Measurements from ENCODE around the gene SULT6B1.
"Not testable (repeated sequence)": the region's sequence is repeated elsewhere in the genome, so short reads cannot be mapped to it uniquely, and the experiment has no call there.

Gene SULT6B1

DNA sequence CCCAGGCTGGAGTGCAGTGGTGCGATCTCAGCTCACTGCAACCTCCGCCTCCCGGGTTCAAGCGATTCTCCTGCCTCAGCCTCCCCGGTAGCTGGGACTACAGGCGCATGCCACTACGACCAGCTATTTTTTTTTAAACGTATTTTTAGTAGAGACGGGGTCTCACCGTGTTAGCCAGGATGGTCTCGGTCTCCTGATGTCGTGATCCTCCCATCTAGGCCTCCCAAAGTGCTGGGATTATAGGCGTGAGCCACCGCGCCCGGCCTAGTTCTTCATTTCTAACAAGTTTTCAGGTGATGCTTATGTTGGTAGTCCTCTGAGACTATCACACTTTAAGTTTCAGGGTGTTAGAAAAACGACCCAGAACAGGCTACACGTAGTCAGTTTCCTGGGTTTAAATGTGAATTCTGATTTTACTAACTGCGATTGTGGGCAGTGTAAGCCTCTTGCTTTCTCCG is 7.4 kb upstream of the SULT6B1 start:
- DNase-seq: not testable (repeated sequence)

GRCh38 chr2:37192551-37192950 is 4.1 kb upstream of the SULT6B1 start:
- DNase-seq: no peak

DNA sequence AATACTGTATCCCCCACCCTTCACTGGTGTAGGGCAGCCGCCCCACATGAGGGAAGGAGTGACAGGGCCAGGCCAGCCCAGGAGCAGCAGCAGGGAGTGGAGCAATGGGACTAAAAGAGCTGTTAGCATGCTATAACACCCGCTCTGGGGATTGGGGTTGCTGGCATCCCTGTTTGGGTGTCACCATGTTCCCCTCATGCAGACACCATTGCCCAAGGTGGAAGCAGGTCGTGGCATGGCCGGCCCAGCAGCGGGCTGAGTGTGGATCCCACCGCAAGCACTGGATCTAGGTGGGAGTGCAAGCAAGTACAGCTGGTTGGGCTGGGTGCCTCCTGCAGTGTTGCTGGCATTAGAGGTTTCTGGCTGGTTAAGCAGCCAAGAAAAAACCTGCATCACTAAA is 3.3 kb upstream of the SULT6B1 start:
- no peak for DNase-seq

DNA sequence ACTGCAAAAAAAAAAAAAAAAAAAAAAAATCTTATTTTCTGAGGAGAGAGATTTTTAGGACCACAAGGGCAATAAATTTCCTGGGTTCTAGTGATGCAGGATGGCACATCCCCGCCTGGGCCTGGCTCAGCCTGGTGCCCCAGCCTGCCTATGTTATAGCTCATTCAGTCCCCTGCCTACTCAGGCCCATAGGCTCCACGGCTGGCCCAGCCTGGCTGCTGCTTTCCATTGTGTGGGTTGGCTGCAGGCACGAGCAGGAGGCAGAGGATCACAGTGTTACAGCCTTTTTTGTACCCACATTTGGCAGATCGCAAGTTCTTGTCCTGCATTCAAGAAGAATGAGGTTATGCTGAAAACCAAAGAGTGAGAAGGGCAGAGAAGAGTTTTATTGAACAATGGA is 2.8 kb upstream of the SULT6B1 start:
- DNase-seq: no peak

DNA sequence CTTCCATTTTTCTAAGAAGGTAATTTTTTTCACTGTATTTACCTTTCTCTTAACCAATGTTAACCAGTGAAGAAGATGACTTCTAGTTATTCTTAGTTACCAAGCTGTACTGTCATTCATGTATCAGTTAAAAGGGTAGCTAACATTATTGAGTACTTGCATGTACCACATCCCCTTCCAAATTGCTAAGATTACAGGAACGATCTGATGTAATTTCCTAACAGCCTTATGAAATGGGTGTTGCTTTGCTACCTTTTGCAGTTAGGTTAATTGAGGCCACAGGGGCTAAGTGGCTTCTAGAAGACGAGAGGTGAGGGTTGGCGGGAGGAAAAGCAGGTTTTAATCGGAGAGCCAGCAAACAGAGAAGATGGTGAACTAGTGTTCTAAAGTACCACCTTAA is 1.8 kb upstream of the SULT6B1 start:
- no peak for DNase-seq

DNA sequence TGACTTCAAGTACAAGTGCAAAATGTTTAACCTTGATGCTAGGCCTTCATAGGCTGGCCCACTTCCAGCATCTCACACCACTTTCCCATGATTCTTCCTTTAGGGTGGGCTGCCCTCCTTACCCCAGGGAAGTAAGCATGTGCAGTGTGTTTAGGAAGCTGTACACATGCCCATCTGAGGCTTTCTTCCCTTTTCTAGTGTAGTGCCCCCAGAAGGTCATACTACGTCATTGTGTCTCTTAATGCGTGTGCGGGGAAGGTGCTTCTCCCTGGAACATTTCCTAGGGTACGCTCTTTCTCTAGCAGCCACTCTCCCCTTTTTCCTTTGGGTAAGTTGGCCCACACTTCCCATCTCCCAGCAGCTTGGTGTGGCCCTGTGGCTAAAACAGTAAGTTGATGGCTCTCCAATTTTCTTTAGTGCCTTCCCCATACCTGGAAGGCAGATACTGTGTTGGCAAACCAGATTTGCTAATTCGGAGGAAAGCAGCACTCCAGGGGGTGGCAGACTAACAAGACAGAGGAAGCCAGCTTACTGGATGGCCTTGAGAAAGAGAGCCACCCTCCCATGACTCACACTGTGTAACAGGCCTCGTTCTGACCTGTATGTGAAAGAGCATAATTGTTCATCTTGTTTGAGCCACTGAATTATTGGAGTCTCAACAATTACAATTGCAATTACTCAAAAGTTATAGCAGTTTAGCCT is 1.1 kb upstream of the SULT6B1 start:
- no peak for DNase-seq

DNA sequence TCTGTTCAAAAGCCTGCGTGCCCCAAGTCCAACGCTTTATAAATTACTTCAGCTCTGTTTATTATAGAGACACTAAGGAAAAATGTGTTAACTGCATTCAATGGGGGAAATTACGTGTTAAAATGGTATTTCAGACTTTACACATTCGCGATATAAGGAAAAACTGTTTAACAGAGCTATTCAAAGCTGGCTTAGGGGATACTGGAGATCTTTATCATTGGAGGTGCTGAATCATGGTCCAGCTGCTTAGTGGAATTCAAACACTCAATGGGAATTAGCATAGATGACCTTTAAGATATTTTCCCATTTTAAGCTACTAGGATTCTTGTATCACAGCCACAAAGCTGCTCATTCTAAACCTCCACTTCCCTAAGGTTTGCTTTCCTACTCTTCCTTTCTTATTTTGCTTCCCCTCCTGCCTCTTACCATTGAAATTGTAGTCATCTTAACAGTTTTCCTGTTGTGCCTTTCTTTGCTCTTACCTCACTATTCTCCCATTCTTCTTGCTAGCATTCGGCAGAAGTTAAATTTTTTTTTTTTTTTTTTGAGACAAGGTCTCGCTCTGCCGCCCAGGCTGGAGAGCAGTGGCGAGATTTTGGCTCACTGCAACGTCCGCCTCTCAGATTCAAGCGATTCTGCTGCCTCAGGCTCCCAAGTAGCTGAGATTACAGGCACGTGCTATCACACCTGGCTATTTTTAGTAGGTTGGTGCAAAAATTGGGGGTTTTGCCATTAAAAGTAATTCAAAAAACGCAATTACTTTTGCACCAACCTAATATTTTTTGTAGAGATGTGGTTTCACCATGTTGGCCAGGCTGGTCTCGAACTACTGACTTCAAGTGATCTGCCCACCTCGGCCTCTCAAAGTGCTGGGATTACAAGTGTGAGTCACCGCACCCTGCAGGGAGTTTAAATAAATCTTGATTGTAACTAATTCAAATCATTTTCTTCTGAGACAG is 6.5 kb downstream of the SULT6B1 start:
- DNase-seq: no peak

- no peak for DNase-seq
Measured at GRCh38 chr2:37180640-37181039, 7.8 kb downstream of the SULT6B1 start.

GRCh38 chr2:37180006-37180639 is 8.3 kb downstream of the SULT6B1 start:
- no peak for DNase-seq

DNA sequence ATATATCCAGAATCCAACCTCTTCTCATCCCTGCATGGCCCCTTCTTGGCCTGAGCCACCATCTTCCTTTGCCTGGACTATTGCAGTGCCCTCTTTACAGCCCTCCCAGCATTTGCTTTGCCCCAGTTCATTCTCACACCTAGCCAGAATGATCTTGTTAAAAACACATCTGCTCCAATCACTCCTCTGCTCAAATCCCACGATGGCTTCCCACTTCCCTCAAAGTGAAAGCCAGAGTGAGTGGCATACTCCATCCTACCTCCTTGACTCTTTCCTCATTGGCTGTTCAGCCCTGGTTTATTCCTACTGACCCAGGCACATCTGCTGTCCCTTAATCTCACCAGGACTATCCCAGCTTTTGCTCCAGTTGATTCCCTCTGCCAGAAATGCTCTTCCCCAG is 14.7 kb downstream of the SULT6B1 start:
- DNase-seq: no peak

GRCh38 chr2:37171624-37171950 is 16.9 kb downstream of the SULT6B1 start:
- DNase-seq: no peak

DNA sequence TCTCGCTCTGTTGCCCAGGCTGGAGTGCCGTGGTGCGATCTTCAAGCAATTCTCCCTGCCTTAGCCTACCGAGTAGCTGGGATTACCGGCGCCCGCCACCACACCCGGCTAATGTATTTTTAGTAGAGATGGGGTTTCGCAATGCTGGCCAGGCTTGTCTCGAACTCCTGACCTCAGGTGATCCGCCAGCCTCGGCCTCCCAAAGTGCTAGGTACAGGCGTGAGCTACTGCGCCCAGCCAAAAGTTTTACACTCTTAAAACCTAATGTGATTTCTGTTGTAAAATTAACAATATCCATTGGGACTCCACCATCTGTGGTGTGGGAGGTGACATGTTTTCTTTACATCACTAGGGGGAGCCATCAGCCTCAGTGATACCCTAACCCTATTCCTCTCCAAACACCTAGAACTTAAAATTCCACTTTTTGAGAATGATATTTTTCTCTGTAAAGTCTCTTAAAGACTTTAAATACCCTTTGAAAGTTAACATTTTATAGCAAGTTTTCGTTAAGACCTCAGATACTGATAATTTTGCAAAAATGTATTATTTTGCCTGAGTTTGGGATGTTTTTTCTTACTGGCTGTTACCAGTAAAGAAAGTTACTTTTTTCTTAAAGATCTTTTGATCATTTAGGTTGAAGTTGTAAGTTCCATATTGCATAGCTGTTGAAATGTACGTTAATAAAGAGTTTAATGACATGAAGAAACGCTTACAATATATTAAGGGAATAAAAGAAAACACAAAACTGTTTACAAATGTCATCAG is 20.1 kb downstream of the SULT6B1 start:
- peak; percentile 79 for DNase-seq

DNA sequence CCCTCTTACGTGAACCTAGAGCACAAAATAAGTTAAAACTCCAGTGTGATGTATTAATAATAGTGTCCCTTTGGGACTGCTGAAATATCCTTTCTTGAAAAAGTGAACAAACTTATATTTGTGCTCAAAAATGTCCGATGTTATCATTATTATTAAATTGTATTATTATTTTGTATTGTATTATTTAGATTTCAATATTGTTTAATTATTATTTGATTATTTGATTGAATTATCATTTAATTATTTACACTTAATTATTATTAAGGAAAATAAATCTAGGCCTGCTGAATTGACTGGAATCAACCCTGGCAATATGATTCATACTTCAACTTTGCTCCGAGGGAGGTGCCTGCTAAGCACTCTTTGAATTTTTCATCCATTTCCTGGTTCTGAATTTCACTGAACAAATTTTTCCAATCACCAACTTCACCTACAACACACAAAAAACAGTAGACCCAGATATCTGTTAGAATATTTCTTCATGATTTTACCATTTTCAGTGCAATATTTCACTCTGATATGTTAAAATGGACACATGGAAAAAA is 20.8 kb downstream of the SULT6B1 start:
- no peak for DNase-seq

GRCh38 chr2:37164757-37165156 is 23.7 kb downstream of the SULT6B1 start:
- DNase-seq: no peak

- peak; percentile 94 for DNase-seq
Measured at GRCh38 chr2:37156857-37157714, 31.4 kb downstream of the SULT6B1 start, which contains the start of gene EIF2AK2. Gene EIF2AK2 (minus strand): TSS chr2:37156980. CDS start chr2:37147806, 9,174 bp downstream.

DNA sequence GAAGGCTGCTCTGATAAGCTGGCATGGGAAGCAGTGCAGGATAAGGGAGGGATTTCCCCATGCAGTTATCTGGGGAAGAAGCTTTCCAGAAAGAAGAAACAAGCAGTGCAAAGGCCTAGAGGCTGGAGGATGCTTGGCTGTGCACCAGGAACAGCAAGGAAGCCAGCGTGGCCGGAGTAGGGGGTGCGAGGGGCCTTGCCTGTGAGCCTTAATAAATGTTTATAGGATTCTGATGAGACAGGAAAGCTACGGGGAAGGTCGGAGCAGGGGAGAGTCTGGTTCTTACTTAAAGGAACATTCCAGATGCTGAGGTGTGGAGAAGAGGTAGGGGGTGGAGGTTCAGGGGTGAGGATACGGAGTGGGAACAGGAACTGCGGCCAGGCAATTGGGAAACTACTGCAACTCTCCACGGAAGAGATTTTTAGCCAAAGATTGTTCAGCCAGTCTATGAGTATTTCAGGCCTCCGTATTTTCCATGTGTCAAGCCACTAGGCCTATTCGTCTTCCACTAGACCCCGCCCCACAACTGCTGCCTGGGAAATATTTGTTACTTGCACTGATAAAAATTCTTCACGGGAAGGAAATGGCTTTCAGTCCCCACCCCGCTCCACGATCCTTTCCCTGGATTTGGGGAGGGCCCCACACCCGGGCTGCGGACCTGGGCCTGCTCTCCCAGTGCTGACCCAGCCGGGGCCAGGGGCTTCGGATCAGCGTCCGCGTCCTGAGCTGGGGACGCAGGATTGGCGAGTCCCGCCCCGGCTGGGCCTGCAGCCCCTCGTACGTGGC is 32.2 kb downstream of the SULT6B1 start:
- peak; percentile 73 for DNase-seq

GRCh38 chr2:37154785-37155184 is 33.7 kb downstream of the SULT6B1 start:
- peak; percentile 27 for DNase-seq

DNA sequence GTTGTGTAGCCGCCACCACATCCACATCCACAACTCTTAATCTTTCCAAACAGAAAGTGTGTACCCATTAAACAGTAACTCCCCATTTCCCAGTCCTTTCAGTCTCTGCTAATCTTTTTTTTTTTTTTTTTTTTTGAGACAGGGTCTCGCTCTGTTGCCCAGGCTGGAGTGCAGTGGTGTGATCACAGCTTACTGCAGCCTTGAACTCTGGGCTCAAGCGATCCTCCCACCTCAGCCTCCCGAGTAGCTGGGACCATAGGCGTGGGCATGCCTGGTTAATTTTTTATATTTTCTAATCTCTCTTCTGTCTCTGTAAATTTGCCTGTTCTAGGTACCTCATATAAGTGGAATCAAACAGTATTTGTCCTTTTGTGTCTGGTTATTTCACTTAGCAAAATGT is 35.2 kb downstream of the SULT6B1 start:
- DNase-seq: no peak

DNA sequence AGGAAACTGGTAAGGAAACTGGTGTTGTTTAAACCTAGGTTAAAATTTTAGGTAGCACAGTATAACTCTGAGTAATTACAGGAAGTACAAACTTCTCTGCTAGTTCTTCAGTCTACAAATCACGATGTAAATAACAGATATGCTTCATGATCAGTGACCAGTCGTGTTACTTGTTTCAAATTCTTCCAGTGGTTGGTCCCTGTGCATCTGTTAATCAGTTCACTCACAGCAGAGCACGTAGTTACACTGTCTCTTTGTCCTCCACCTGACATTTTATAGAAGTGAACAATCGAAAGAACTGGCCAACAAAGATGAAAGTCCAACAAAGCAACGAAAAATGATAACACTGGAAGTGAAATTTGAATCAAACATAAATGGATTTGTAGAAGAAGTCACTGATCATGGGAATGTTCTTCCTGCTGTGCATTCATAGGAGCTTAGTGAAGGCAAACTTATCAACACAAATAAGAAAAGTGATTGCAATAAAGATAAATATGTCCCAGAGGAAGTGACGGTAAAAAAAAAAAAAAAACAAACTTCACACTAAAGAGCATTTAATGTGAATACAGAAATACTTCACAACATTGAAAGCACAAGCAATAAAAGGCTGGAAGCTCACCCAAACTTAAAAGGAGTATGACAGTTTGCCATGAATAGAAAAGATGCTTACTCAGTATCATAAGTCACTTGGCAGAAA is 38.7 kb downstream of the SULT6B1 start:
- DNase-seq: peak; percentile 41

DNA sequence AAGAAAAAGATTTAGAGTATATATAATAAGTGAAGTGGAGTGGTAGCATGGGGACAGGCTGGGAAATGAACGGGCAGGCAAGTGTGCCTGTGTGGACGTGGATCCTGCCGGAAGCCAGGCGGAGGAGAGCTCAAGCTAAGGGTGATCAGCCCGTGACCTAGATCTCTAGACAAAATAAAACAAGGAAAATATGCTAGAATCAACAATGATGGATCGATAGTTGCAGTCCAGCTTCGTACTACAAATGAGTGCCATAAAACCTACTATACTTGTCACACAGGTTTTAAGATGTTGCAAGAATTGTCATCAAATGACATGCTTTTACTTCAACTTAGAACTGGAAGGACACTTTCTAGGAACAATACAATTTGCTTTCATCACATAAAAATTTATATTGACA is 40.1 kb downstream of the SULT6B1 start:
- DNase-seq: no peak
